Kasumi-1 (cell line): ENCODE data around the gene WIPI1.
"Not testable (repeated sequence)": the region's sequence is repeated elsewhere in the genome, so short reads cannot be mapped to it uniquely, and the experiment has no call there.

ENCODE experiments used
- DNase-seq, 2 experiments: peaks; one replicate each; lab custom pipeline; 2025; lab: John Stamatoyannopoulos, UW

Gene WIPI1

GRCh38 chr17:68457168-68457538 is at the start of gene WIPI1:
Gene WIPI1 (minus strand): TSS chr17:68457496. CDS start chr17:68457421, 75 bp downstream.
- peak in 1 of 2 experiments; percentile 43 for DNase-seq

GRCh38 chr17:68505951-68506350 is 48.7 kb upstream of the WIPI1 start:
- DNase-seq, result no peak

DNA sequence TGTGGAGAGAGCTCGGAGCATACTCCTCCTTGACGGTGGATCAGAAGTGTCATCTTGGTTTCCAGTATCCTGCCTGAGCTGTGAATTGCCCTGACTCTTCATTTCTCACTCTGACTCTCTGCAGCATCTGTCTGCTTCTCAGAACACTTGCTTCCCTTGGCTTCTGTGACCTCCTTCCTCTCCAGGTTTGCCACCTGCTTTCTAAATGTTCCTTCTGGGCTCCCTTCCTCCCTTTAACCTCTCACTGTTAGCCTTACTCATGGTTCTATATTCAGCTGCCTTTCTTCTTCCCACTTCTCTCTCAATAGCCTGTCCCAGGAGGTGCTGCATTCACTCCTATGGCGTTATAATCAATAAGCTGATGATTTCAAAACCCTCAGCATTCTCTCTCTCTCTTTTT is 43.8 kb upstream of the WIPI1 start:
- no peak for DNase-seq

DNA sequence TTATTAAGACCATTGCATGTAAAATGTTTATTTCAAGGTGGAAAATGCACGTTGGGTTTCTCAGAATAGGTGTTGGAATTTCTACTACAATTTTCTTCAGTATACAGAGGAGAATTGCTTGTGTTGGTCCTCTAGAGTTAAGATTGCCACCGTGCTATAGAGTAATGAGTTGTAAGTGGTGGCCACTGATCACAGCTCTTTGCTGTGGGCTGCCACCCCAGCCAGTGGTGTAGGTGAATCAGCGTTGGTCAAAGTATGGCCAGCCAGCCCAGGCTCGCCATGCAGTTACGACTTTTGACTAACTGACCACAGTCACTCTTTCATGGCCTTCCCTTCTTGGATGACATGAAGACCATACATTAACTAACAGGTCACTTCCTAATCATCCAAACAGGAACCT is 42.3 kb upstream of the WIPI1 start:
- DNase-seq, result no peak

DNA sequence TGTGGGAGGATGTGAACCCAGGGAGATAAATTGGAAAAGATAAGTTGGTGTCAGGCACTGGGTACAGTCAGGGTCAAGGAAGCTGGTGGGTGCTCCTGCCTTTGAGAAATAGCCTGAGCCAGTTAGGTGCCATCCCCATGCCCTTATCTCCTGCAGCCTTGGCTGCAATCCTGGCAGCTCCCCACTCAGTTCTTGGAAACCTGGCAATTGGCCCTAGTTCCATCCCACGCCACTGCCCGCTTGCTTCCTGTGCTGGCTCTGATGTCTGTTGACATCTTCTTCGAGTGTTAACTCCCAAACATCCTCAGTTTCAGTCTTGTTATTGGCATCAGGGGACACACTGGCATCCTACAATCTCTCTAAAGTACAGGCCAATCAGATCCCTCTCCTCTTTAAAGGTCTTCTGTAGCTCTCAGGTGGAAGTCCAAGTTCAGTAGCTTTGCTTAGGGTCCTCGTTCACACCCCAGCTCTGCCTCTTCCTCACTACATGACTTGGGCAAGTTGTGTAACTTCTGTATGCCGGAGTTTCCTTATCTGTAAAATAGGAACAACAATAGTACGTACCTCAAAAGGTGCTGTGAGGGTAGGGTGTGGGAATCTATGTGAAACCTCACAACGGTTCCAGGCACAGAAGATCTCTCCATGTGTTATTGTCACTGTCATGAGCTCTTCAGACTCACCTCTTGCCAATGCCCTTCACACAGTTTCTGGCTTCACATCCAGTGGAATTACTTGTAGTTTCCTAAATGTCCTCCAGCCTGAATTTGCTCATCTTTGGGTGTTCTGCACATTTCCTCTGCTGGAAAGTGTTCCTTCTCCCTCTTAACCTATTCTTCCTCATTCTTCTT is 41.4 kb upstream of the WIPI1 start:
- DNase-seq, result no peak

GRCh38 chr17:68497885-68498319 is 40.6 kb upstream of the WIPI1 start:
- DNase-seq, result peak; percentile 92 to 93

DNA sequence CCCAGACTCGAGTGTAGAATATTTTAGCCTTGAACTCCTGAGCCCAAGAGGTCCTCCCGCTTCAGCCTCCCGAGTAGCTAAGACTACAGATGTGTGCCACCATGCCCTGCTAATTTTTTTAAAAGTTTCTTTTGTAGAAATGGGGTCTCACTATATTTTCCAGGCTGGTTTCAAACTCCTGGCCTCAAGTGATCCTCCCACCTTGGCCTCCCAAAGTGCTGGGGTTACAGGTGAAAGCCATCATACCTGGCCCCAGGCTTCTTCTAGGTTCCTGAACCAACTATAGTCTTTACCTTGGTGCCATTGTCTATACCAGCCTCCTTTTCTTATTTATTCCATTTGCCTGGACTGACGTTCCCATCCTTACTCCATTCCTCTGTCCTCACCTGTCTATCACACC is 37.8 kb upstream of the WIPI1 start:
- DNase-seq, result no peak

DNA sequence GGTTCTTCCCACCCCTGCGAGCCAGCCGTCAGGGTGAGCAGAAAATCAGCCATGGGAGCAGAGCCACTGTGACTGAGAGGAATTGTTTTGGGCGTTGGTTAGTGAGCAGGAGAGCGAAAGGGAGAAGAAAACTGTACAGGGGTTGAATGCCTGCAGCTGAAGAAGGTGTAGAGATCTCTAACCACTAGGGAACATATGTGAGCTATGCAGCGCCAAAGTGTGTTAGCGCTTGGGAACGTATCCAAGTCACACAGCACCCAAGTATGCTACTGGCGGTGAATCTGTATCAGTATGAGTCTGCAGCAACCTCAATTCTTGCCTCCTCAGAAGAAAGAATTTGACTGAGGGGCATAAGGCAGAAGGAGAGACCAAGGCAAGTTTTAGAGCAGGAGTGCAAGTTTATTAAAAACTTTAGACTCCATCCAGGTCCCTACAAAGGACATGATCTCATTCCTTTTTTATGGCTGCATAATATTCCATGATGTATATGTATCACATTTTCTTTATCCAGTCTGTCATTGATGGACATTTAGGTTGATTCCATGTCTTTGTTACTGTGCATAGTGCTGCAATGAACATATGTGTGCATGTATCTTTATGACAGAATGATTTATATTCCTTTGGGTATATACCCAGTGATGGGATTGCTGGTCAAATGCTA is 35.2 kb upstream of the WIPI1 start:
- not testable (repeated sequence) for DNase-seq

DNA sequence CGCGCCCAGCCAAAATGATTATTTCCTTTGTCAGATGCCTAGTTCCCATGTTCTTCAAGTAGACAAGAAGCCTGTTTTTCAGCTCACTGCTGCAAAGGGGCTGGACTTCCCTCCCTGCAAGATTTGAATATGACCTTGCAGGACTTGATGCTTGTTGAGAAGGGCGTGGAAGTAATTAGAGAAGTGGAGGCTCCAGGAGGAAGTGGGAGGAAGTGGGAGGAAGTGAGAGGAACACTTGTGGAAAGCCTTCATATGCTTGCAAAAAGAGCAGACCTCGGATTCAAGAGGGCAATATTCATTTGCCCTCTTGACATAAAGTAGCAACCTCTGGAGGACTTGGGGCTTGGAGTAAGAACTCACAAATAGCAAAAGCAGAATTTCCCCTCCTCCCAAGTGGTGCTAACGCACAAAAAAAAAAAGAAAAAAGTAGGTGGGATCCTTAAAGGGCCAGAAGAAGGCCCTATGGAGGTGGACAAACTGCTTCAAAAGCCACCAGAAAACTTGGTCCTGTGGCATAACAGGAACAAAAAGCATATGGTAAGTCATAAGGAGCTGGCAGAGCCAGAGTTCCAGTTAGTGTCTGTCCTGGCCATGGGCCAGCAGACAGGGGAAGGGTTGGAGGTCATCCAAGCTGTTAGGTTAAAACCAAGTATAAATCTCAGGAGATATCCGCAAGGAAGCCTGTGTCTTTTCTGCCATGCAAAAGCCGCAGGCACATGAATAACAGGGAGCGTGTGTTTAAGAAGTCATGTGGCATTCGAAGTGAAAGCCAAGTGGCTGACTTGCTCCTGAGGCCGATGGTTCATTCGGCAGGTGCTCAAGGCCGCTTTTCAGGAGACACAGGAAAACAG is 34.3 kb upstream of the WIPI1 start:
- DNase-seq, result peak; percentile 97

DNA sequence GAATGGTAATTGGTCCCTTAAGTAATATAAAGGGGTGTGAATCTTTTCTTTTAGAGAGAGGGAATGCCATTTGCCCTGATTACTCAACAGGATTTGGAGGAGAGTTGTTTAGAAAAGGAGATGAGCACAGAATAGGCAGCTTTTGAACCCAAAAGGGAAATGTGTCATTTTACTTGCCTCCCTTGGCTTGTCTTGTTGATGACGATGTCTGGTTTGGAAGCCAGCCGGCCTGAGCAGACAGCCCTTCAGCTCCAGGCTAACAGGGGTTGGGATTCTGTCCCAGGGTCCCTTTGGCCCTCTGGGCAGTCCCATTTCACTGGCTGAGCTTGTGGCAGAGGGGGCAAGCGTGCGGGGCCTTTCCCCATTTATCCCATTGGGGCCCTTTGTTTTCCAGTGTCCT is 32.6 kb upstream of the WIPI1 start:
- no peak for DNase-seq

- no peak for DNase-seq
These were observed 27.2 kb upstream of the WIPI1 start for GRCh38 chr17:68484458-68484857.

DNA sequence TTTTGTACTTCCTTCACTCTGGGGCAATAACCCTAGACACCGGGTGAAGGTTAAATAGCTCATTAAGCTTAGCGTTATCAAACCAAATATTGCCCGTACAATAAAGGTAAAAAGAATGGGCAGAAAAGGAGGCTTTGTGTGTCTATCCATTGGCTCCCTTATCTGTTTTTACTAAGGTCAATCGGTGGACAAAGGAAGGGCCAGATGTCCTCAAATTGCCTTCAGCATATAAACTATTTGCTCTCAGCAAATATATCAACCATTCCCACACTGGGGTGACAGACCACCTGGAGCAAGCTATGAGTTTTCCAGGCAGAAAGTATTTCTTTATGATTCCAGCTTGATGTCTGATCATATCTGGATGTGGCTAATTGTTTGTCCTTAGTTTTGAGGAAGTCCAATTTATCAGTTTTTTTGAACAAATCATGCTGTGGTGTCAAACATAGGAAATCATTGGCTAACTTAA is 25.3 kb upstream of the WIPI1 start:
- DNase-seq, result no peak

GRCh38 chr17:68480885-68481284 is 23.6 kb upstream of the WIPI1 start:
- DNase-seq, result no peak

DNA sequence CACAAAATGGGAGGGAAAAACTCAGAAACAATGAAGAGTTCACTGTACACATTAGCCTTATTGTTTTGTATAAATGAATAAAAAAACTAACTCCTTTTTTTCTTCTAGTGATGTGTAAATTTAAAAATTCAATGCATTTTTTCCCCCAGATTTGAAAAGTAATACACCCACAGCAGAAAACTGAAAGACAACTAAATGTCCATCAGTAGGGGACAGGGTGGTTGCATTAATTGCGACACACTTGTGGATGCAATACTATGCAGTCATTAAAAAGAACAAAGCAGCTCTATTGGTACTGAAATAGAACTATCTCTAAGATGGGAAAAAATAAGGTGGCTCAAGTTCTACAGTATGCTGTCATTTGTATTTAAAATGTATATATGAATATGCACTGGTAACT is 13.7 kb upstream of the WIPI1 start:
- DNase-seq, result no peak

GRCh38 chr17:68468788-68469187 is 11.5 kb upstream of the WIPI1 start:
- DNase-seq, result no peak

- no peak for DNase-seq
These were observed 11.0 kb upstream of the WIPI1 start for GRCh38 chr17:68468334-68468733.

DNA sequence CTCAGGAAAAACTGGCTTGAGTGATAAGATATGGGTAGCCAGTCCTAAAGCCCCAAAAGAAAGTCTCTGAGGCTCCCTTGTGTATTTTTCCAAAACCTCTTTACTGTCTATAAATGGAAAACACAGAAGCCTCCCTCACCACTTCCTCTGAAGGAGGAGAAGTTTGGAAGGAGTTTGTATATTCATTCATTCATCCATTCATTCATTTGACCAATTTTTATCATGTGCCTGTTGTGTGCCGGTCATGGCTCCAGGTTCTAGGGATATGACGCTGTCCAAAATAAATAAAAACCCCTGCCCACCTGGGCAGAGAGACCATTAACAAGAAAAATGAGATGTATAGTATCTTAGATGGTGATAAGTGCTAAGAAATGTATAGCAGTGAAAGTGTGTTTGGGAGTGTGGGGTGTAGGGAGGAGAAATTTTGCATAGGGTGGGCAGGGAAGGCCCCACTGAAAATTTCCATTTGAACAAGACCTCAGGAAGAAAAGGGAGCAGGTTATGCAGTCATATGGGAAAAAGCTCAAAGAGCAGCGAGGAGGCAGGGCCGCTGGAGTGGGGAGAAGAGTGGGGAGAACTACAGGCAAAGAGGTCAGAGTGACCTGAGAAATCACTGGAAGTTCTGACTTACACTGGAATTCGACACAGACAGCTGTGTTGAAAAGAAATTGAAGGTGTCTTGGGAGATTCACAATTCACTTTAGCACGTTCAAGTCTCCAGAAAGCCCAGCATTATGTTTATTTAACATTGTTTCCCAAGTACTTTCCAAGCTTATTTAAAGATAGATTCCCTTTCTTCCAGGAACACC is 6.1 kb upstream of the WIPI1 start:
- DNase-seq, result no peak

DNA sequence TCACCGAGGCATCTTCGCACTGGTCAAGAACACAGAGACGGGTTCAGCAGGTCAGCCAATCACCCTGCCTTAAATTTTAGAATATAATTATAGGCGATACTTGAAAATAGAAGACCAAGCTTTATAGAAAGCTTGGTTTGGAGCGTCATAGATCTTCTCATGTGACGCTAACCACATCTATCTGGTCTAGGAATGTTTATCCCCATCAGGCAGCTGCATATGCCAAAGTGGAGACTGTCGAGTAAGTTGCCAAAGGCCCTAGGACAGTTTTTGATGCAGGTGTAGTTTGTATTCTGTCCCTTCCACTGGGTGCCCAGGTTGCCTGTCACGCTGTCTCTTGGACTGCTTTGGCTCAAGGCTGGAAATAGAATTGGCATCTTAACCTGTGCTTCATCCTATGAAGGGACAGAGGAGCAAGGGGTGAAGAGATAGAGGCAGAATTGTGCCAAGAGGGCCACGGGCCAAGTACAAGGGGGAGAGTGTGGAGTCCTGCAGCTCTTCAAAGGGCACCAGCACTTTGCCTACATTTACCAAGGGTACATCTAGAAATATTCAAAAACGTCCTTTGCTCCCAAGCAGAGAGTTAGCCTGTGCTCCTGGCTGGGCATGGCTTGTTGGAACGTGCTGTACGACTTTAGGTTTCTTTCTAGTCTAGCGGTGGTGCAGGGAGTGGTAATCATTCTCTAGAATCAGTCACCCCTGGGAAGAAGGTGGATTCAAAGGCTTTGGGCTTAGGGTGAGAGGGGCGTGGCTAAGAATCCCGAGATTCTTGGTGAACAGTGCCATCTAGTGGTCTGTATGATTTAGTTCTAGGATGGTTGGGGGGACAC is 5.3 kb upstream of the WIPI1 start:
- DNase-seq, result peak; percentile 93 to 94

- DNase-seq, result no peak
These were observed 4.3 kb upstream of the WIPI1 start for GRCh38 chr17:68461589-68461988.

- DNase-seq, result no peak
These were observed 3.8 kb upstream of the WIPI1 start for GRCh38 chr17:68461122-68461539.

DNA sequence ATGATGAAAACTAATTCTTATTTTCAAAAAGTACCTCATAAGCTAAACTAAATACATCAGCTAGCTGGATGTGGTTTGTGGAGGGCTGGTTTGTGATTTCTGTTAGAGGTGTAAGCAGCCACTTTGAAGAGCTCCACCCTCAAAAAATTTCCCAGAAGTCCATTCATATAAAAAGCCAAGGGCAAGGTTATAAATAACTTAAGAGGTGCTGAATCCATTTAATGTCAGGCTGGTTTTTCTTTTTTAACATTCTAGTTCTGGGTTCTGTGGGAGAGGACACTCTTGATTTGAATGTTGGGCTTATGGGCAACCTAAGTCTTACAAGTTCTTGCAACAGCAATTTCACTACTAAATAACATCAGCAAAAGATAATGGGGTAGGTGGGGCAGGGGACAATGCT is 3.4 kb upstream of the WIPI1 start:
- DNase-seq, result no peak
